Activated effector memory CD4-positive, alpha-beta T cell treated with Interleukin-2 at 50 U/mL for 16 hours (primary cell): ENCODE data around the gene NBAS.

Source experiments
- DNase-seq: peaks from one replicate; pipeline ENCODE4 v3.0.0-alpha.2; 2020

NBAS gene

GRCh38 chr2:15560988-15561573 lies at the start of gene NBAS:
NBAS (minus strand) TSS chr2:15561334; CDS start chr2:15561304, 30 bp downstream.
- peak; percentile 72 for DNase-seq

GRCh38 chr2:15610430-15610952 lies 49.4 kb upstream of the NBAS start:
- DNase-seq = no peak

- no peak for DNase-seq
Measured at GRCh38 chr2:15609341-15610042, 48.4 kb upstream of the NBAS start.

- no peak for DNase-seq
Measured at GRCh38 chr2:15608392-15608761, 47.2 kb upstream of the NBAS start.

GRCh38 chr2:15607709-15608391 lies 46.7 kb upstream of the NBAS start:
- no peak for DNase-seq

GRCh38 chr2:15606481-15607441 lies 45.6 kb upstream of the NBAS start:
- DNase-seq = no peak

- DNase-seq = no peak
Measured at GRCh38 chr2:15605721-15606120, 44.6 kb upstream of the NBAS start.

GRCh38 chr2:15603948-15604347 lies 42.8 kb upstream of the NBAS start:
- no peak for DNase-seq

- no peak for DNase-seq
Measured at GRCh38 chr2:15603044-15603765, 42.1 kb upstream of the NBAS start.

GRCh38 chr2:15602393-15602792 lies 41.3 kb upstream of the NBAS start:
- no peak for DNase-seq

- no peak for DNase-seq
Measured at GRCh38 chr2:15601681-15602080, 40.5 kb upstream of the NBAS start.

- DNase-seq = no peak
Measured at GRCh38 chr2:15599994-15600393, 38.9 kb upstream of the NBAS start.

GRCh38 chr2:15596968-15597367 lies 35.8 kb upstream of the NBAS start:
- DNase-seq = no peak

- DNase-seq = no peak
Measured at GRCh38 chr2:15596350-15596749, 35.2 kb upstream of the NBAS start.

GRCh38 chr2:15595936-15596335 lies 34.8 kb upstream of the NBAS start:
- DNase-seq = no peak

- no peak for DNase-seq
Measured at GRCh38 chr2:15595342-15595905, 34.3 kb upstream of the NBAS start.

GRCh38 chr2:15594291-15595256 lies 33.4 kb upstream of the NBAS start:
- DNase-seq = no peak

GRCh38 chr2:15593327-15593705 lies 32.2 kb upstream of the NBAS start:
- no peak for DNase-seq

GRCh38 chr2:15591692-15592463 lies 30.7 kb upstream of the NBAS start, which contains the start of gene DDX1:
DDX1 (plus strand) TSS chr2:15591868; CDS start chr2:15591934, 66 bp downstream.
- DNase-seq = peak; percentile 80

GRCh38 chr2:15591373-15591691 lies 30.2 kb upstream of the NBAS start:
- no peak for DNase-seq
